ENCODE data around the gene ZSWIM3.

- TF ChIP-seq CTCF (IDR thresholded peaks at IDR 0.05) = no peak
- no peak for TF ChIP-seq POLR2A (IDR thresholded peaks at IDR 0.05)
These were observed 9.0 kb upstream of the ZSWIM3 start for GRCh38 chr20:45848421-45848820.
